ENCODE measurements around the gene POU2AF1.

The POU2AF1 gene

GRCh38 chr11:111384494-111384893 lies 5.4 kb upstream of the POU2AF1 start:
- DNase-seq = no peak

GRCh38 chr11:111382451-111382850 lies 3.4 kb upstream of the POU2AF1 start:
- no peak for DNase-seq

GRCh38 chr11:111379602-111380136 lies 594 bp upstream of the POU2AF1 start:
- DNase-seq = no peak

- no peak for DNase-seq
These were observed 752 bp downstream of the POU2AF1 start for GRCh38 chr11:111378185-111378860.

GRCh38 chr11:111376181-111376871 lies 2.7 kb downstream of the POU2AF1 start:
- DNase-seq = no peak

GRCh38 chr11:111373590-111373989 lies 5.5 kb downstream of the POU2AF1 start:
- no peak for DNase-seq

- no peak for DNase-seq
These were observed 6.5 kb downstream of the POU2AF1 start for GRCh38 chr11:111372538-111372937.

GRCh38 chr11:111370902-111371578 lies 8.0 kb downstream of the POU2AF1 start:
- DNase-seq = no peak

- DNase-seq = no peak
These were observed 8.7 kb downstream of the POU2AF1 start for GRCh38 chr11:111370270-111370901.

- no peak for DNase-seq
These were observed 10.9 kb downstream of the POU2AF1 start for GRCh38 chr11:111368285-111368560.

GRCh38 chr11:111367411-111368284 lies 11.4 kb downstream of the POU2AF1 start:
- DNase-seq = no peak

GRCh38 chr11:111366560-111367410 lies 12.3 kb downstream of the POU2AF1 start:
- no peak for DNase-seq

- no peak for DNase-seq
These were observed 13.1 kb downstream of the POU2AF1 start for GRCh38 chr11:111365722-111366559.

GRCh38 chr11:111364503-111364902 lies 14.6 kb downstream of the POU2AF1 start:
- no peak for DNase-seq

- DNase-seq = no peak
These were observed 15.1 kb downstream of the POU2AF1 start for GRCh38 chr11:111363985-111364384.

- DNase-seq = no peak
These were observed 16.1 kb downstream of the POU2AF1 start for GRCh38 chr11:111362887-111363411.

- DNase-seq = no peak
These were observed 17.2 kb downstream of the POU2AF1 start for GRCh38 chr11:111361874-111362273.

GRCh38 chr11:111361052-111361801 lies 17.8 kb downstream of the POU2AF1 start:
- DNase-seq = no peak

Measured in amniotic stem cell (primary cell).